Measurements from ENCODE around the gene TNNT3.

TNNT3 gene

GRCh38 chr11:1975185-1975584 is 55.7 kb downstream of the TNNT3 start:
- Histone ChIP-seq H3K4me3 (ENCODE audit: low read depth, low read length) (no peak overlapping the region), H3K36me3 (no peaks in the 10 kb centered on the region), H3K27me3 (ENCODE audit: insufficient read depth, low read depth, severe bottlenecking) (no peaks in the 10 kb centered on the region), H3K27ac (no peak overlapping the region), H3K9me3 (ENCODE audit: severe bottlenecking) (no peaks in the 10 kb centered on the region)
- no peak for DNase-seq
- TF ChIP-seq, protein P1, sequence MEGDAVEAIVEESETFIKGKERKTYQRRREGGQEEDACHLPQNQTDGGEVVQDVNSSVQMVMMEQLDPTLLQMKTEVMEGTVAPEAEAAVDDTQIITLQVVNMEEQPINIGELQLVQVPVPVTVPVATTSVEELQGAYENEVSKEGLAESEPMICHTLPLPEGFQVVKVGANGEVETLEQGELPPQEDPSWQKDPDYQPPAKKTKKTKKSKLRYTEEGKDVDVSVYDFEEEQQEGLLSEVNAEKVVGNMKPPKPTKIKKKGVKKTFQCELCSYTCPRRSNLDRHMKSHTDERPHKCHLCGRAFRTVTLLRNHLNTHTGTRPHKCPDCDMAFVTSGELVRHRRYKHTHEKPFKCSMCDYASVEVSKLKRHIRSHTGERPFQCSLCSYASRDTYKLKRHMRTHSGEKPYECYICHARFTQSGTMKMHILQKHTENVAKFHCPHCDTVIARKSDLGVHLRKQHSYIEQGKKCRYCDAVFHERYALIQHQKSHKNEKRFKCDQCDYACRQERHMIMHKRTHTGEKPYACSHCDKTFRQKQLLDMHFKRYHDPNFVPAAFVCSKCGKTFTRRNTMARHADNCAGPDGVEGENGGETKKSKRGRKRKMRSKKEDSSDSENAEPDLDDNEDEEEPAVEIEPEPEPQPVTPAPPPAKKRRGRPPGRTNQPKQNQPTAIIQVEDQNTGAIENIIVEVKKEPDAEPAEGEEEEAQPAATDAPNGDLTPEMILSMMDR (IDR thresholded peaks at IDR 0.05; ENCODE audit: low read depth, low read length), result no peak

DNA sequence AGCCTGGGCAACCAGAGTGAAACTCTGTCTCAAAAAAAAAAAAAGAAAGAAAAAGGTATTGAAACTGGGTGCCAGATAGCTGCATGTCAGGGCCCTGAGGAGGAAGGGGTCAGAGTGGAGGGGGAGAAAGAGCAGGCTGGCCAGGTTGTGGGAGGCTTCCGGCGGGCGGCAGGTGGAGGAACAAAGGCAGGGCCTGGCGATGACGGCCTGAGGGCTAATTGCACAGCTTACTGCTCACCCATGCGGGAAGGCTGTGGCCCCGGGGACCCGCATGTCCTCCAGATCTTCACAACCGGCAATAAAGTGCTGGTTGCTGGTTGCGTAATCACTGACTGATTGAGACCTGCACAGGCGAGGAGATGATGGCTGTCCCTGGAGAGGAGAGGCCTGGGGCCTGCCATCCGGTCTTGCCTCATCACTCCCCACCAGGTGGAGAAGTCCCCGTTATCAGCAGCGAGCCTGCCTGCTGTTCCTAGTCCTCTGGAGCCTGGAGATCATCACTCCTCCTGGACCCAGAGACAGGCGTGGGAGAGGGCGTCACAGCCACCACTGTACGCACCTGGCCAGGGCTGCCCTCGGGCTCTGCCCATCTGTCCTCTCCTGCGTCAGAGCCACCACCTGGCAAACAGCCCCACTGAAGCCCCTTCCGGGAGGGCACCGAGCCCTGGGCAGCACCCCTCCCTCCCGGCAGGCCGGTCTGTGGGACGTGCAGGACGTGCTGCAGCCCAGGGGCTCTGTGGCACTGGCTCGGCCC is 59.4 kb downstream of the TNNT3 start:
- Histone ChIP-seq H3K27me3 (ENCODE audit: insufficient read depth, low read depth, severe bottlenecking) (no peaks in the 10 kb centered on the region), H3K27ac (no peak overlapping the region), H3K4me3 (ENCODE audit: low read depth, low read length) (no peak overlapping the region), H3K36me3 (no peaks in the 10 kb centered on the region), H3K9me3 (ENCODE audit: severe bottlenecking) (no peaks in the 10 kb centered on the region)
- TF ChIP-seq, protein P1 (IDR thresholded peaks at IDR 0.05; ENCODE audit: low read depth, low read length), result no peak
- DNase-seq, result no peak

- no peak overlapping the region for H3K4me3 ChIP-seq (ENCODE audit: low read depth, low read length)
- no peak for DNase-seq
- no peak overlapping the region for H3K27ac ChIP-seq
- TF ChIP-seq, protein P1 (IDR thresholded peaks at IDR 0.05; ENCODE audit: low read depth, low read length), result no peak
- H3K36me3 ChIP-seq, result no peaks in the 10 kb centered on the region
- no peaks in the 10 kb centered on the region for H3K9me3 ChIP-seq (ENCODE audit: severe bottlenecking)
- no peaks in the 10 kb centered on the region for H3K27me3 ChIP-seq (ENCODE audit: insufficient read depth, low read depth, severe bottlenecking)
Measured at GRCh38 chr11:1979607-1980006, 60.1 kb downstream of the TNNT3 start.

GRCh38 chr11:1982873-1983600 is 63.5 kb downstream of the TNNT3 start:
- no peak for DNase-seq
- Histone ChIP-seq H3K9me3 (ENCODE audit: severe bottlenecking) (no peaks in the 10 kb centered on the region), H3K36me3 (no peaks in the 10 kb centered on the region), H3K27me3 (ENCODE audit: insufficient read depth, low read depth, severe bottlenecking) (no peaks in the 10 kb centered on the region), H3K4me3 (ENCODE audit: low read depth, low read length) (no peak overlapping the region), H3K27ac (no peak overlapping the region)
- TF ChIP-seq, protein P1 (IDR thresholded peaks at IDR 0.05; ENCODE audit: low read depth, low read length), result no peak

GRCh38 chr11:1983601-1983961 is 64.1 kb downstream of the TNNT3 start:
- DNase-seq, result no peak
- no peaks in the 10 kb centered on the region for H3K36me3 ChIP-seq
- H3K27me3 ChIP-seq (ENCODE audit: insufficient read depth, low read depth, severe bottlenecking), result no peaks in the 10 kb centered on the region
- H3K4me3 ChIP-seq (ENCODE audit: low read depth, low read length), result no peak overlapping the region
- H3K27ac ChIP-seq, result no peak overlapping the region
- TF ChIP-seq, protein P1 (IDR thresholded peaks at IDR 0.05; ENCODE audit: low read depth, low read length), result no peak
- no peaks in the 10 kb centered on the region for H3K9me3 ChIP-seq (ENCODE audit: severe bottlenecking)

All from WERI-Rb-1 (cell line).